Measurements from ENCODE around the gene MORN5. TPM values are rescaled to one million over a fixed set of nuclear protein-coding genes. Genes with fewer than 3 reads are reported as not detected.

The MORN5 gene
- total and polyA plus RNA-seq, 2 donors (not counting 1 experiment from before 2014, with no cell fraction given) = not detected

GRCh38 chr9:122119721-122120120 is 40.0 kb upstream of the MORN5 start:
- WGBS (ENCODE audit: insufficient coverage) = 90% methylated on average over 4 of the region's 5 CpGs
- no peak overlapping the region for H3K27ac Mint-ChIP-seq

More at GRCh38 chr9:122119721-122120120, 40.0 kb upstream of the MORN5 start:
- no peaks in the 10 kb centered on the region for H3K36me3 ChIP-seq (replicated peaks in 1 of 2; ENCODE audit: control extremely low read depth in 1 of 2, control insufficient read depth in 1 of 2, extremely low read depth in 1 of 2, insufficient read depth in 2 of 2, low read length in 1 of 2)
- Mint-ChIP-seq H3K27me3 (peaks cover 20% of the 10 kb centered on the region), H3K9me3 (ENCODE audit: insufficient read depth) (no peaks in the 10 kb centered on the region), H3K4me3 (no peak overlapping the region), H3K4me1 (peaks cover 1% of the 10 kb centered on the region)
- CTCF ChIA-PET = interaction anchor here (7.9 to 15.1 kb wide), 2 partner anchors 22 to 227 kb away, joined by 115 to 323 read pairs; no protein-coding TSS in a partner anchor
- H3K27me3 ChIP-seq (replicated peaks in 1 of 4; ENCODE audit: control extremely low read depth in 1 of 4, control insufficient read depth in 3 of 4, insufficient read depth in 4 of 4, low read length in 3 of 4) = peaks cover 0 to 9% (median 2%) of the 10 kb centered on the region in 4 experiments
- peaks cover 2 to 7% of the 10 kb centered on the region in 2 donors for H3K4me1 ChIP-seq (ENCODE audit: control insufficient read depth in 2 of 2, insufficient read depth in 2 of 2, low read length in 2 of 2)
- intact Hi-C loops (cut with micrococcal nuclease) = loop anchor here (10.0 kb wide), 1 partner anchor 1265 kb away; no protein-coding TSS in a partner anchor
- H4K20me1 ChIP-seq (ENCODE audit: control insufficient read depth, insufficient read depth, low read length, poor library complexity, severe bottlenecking) = no peaks in the 10 kb centered on the region
- no peak overlapping the region for H3K27ac ChIP-seq (ENCODE audit: low read length in 2 of 2)
- peaks cover 0 to 18% (median 0%) of the 10 kb centered on the region in 3 donors for H3K9me3 ChIP-seq (ENCODE audit: control extremely low read depth in 1 of 3, control insufficient read depth in 2 of 3, insufficient read depth in 1 of 3, low read length in 2 of 3)
- H3K4me2 ChIP-seq (replicated peaks; ENCODE audit: low read depth, low read length, poor library complexity, severe bottlenecking) = no peak overlapping the region
- H3K79me2 ChIP-seq (ENCODE audit: control insufficient read depth, insufficient read depth, low read length) = no peaks in the 10 kb centered on the region
- no peak for DNase-seq
- H3K4me3 ChIP-seq (ENCODE audit: control extremely low read depth in 1 of 5, extremely low read depth in 1 of 5, insufficient read depth in 1 of 5, low read depth in 2 of 5, low read length in 4 of 5) = no peak overlapping the region
- POLR2A ChIA-PET = no interaction called here
- no peak for ATAC-seq (ENCODE audit: low read depth)
- no peak overlapping the region for H3K9ac ChIP-seq (ENCODE audit: low read length)
- TF ChIP-seq EZH2 (IDR thresholded peaks at IDR 0.05; ENCODE audit: borderline replicate concordance, insufficient read depth, low read depth, low read length, poor library complexity, severe bottlenecking) (no peak), CTCF (IDR thresholded peaks at IDR 0.05) (no peak)
- H2AFZ ChIP-seq (ENCODE audit: insufficient read depth, low read depth, low read length, poor library complexity, severe bottlenecking) = no peak overlapping the region
